HEK293T (cell line): Measurements from ENCODE around the gene DEPP1.

Experiments used
- CTCF ChIA-PET: fragments of 350-600 bp; formaldehyde crosslinking; extraction: SDS; loops from one replicate; lab custom pipeline; 2021; ENCODE audit warnings: antibody characterized with exemption, inconsistent platforms; lab: Yijun Ruan, JAX
- POLR2A ChIA-PET: fragments of 350-600 bp; formaldehyde crosslinking; extraction: SDS; loops from one replicate; lab custom pipeline; 2020; ENCODE audit warnings: antibody characterized with exemption, inconsistent platforms; lab: Yijun Ruan, JAX
- DNase-seq: peaks from one replicate; pipeline ENCODE4 v3.0.0; 2012; ENCODE audit warnings: mixed read lengths; ENCODE audit errors: extremely low spot score
- ARNT ChIP-seq: fragments of 450-650 bp; IDR thresholded peaks from 2 replicates; pipeline ENCODE4 v1.6.1; 2017; ENCODE audit warnings: mild to moderate bottlenecking
- BHLHE40 ChIP-seq: fragments of 450-650 bp; IDR thresholded peaks from 2 replicates; pipeline ENCODE4 v1.6.1; 2016; ENCODE audit warnings: mild to moderate bottlenecking, moderate library complexity, borderline replicate concordance
- CTBP1 ChIP-seq: fragments of 450-650 bp; IDR thresholded peaks from 2 replicates; pipeline ENCODE4 v1.6.1; 2016; ENCODE audit warnings: borderline replicate concordance
- ELF4 ChIP-seq: fragments of 450-650 bp; IDR thresholded peaks from 2 replicates; pipeline ENCODE4 v1.6.1; 2017; ENCODE audit warnings: antibody characterized with exemption
- FOXA1 ChIP-seq: fragments of 450-650 bp; IDR thresholded peaks from 2 replicates; pipeline ENCODE4 v1.6.1; 2016; ENCODE audit warnings: mild to moderate bottlenecking
- FOXK2 ChIP-seq: fragments of 450-650 bp; IDR thresholded peaks from 2 replicates; pipeline ENCODE4 v1.6.1; 2016; ENCODE audit warnings: mild to moderate bottlenecking
- FOXM1 ChIP-seq: fragments of 450-650 bp; IDR thresholded peaks from 2 replicates; pipeline ENCODE4 v1.6.1; 2017; ENCODE audit warnings: mild to moderate bottlenecking, borderline replicate concordance
- HDGF ChIP-seq: fragments of 450-650 bp; IDR thresholded peaks from 2 replicates; pipeline ENCODE4 v1.6.1; 2017; ENCODE audit warnings: antibody characterized with exemption, borderline replicate concordance
- L3MBTL2 ChIP-seq: fragments of 450-650 bp; conservative IDR thresholded peaks from 2 replicates; pipeline ENCODE4 v1.6.1; 2016; ENCODE audit warnings: mild to moderate bottlenecking
- LEF1 ChIP-seq: fragments of 450-650 bp; IDR thresholded peaks from 2 replicates; pipeline ENCODE4 v1.6.1; 2017; ENCODE audit warnings: mild to moderate bottlenecking, borderline replicate concordance
- NFRKB ChIP-seq: fragments of 450-650 bp; IDR thresholded peaks from 2 replicates; pipeline ENCODE4 v1.6.1; 2016; ENCODE audit warnings: mild to moderate bottlenecking, moderate library complexity
- PKNOX1 ChIP-seq: fragments of 450-650 bp; IDR thresholded peaks from 2 replicates; pipeline ENCODE4 v1.6.1; 2016
- SP1 ChIP-seq: fragments of 450-650 bp; IDR thresholded peaks from 2 replicates; pipeline ENCODE4 v1.6.1; 2017
- SUZ12 ChIP-seq: fragments of 450-650 bp; IDR thresholded peaks from 2 replicates; pipeline ENCODE4 v1.6.1; 2016; ENCODE audit warnings: mild to moderate bottlenecking
- TARDBP ChIP-seq: fragments of 450-650 bp; IDR thresholded peaks from 2 replicates; pipeline ENCODE4 v1.6.1; 2016
- ZNF384 ChIP-seq: fragments of 450-650 bp; IDR thresholded peaks from 2 replicates; pipeline ENCODE4 v1.6.1; 2016

The DEPP1 gene

GRCh38 chr10:44929356-44930255 lies 49.0 kb downstream of the DEPP1 start:
- TF ChIP-seq PKNOX1 (no peak), ZNF384 (no peak), FOXK2 (no peak), TARDBP (no peak), NFRKB (no peak), HDGF (no peak)
- DNase-seq = no peak
- POLR2A ChIA-PET = no interaction called here
- CTCF ChIA-PET = no interaction called here

- ChIA-PET CTCF (no interaction called here), POLR2A (no interaction called here)
- no peak for TF ChIP-seq L3MBTL2
- TF ChIP-seq FOXA1 = no peak
- TF ChIP-seq FOXM1 = no peak
- no peak for TF ChIP-seq PKNOX1
- TF ChIP-seq ELF4 = no peak
- no peak for TF ChIP-seq FOXK2
- no peak for TF ChIP-seq ARNT
- TF ChIP-seq SP1 = no peak
- no peak for TF ChIP-seq SUZ12
- TF ChIP-seq ZNF384 = no peak
- TF ChIP-seq NFRKB = no peak
- TF ChIP-seq HDGF = no peak
- no peak for TF ChIP-seq TARDBP
- no peak for TF ChIP-seq BHLHE40
- TF ChIP-seq LEF1 = no peak
- no peak for TF ChIP-seq CTBP1
- DNase-seq = no peak
These were observed 50.1 kb downstream of the DEPP1 start for GRCh38 chr10:44928462-44928861.

GRCh38 chr10:44927352-44927751 lies 51.3 kb downstream of the DEPP1 start:
- POLR2A ChIA-PET = no interaction called here
- no peak for TF ChIP-seq FOXM1
- no peak for TF ChIP-seq SUZ12
- no peak for TF ChIP-seq ARNT
- TF ChIP-seq FOXK2 = no peak
- TF ChIP-seq PKNOX1 = no peak
- no peak for TF ChIP-seq CTBP1
- no peak for TF ChIP-seq ELF4
- CTCF ChIA-PET = no interaction called here
- DNase-seq = no peak

- ChIA-PET POLR2A (no interaction called here), CTCF (interaction anchor here (0.8 to 1.0 kb wide), 2 partner anchors 15 to 19 kb away, joined by 3 to 4 read pairs; no protein-coding TSS in a partner anchor)
- no peak for TF ChIP-seq SUZ12
- TF ChIP-seq HDGF = no peak
- no peak for TF ChIP-seq FOXM1
- TF ChIP-seq ZNF384 = no peak
- no peak for TF ChIP-seq FOXA1
- TF ChIP-seq CTBP1 = no peak
- TF ChIP-seq ELF4 = no peak
- TF ChIP-seq LEF1 = no peak
- TF ChIP-seq FOXK2 = no peak
- no peak for TF ChIP-seq L3MBTL2
- no peak for TF ChIP-seq PKNOX1
- TF ChIP-seq ARNT = no peak
- TF ChIP-seq TARDBP = no peak
- no peak for TF ChIP-seq BHLHE40
- no peak for TF ChIP-seq NFRKB
- DNase-seq = no peak
These were observed 51.8 kb downstream of the DEPP1 start for GRCh38 chr10:44926751-44927351.
